NCI-H2029 (cell line): ENCODE results near the gene FCRL2.
"Not testable (repeated sequence)": the region's sequence is repeated elsewhere in the genome, so short reads cannot be mapped to it uniquely, and the experiment has no call there.

Source experiments
- DNase-seq: peaks from one replicate; lab custom pipeline; 2025; lab: John Stamatoyannopoulos, UW

FCRL2 gene

GRCh38 chr1:157753611-157754010, 23.3 kb downstream of the FCRL2 start:
- no peak for DNase-seq

GRCh38 chr1:157751283-157751682, 25.6 kb downstream of the FCRL2 start:
- no peak for DNase-seq

DNA sequence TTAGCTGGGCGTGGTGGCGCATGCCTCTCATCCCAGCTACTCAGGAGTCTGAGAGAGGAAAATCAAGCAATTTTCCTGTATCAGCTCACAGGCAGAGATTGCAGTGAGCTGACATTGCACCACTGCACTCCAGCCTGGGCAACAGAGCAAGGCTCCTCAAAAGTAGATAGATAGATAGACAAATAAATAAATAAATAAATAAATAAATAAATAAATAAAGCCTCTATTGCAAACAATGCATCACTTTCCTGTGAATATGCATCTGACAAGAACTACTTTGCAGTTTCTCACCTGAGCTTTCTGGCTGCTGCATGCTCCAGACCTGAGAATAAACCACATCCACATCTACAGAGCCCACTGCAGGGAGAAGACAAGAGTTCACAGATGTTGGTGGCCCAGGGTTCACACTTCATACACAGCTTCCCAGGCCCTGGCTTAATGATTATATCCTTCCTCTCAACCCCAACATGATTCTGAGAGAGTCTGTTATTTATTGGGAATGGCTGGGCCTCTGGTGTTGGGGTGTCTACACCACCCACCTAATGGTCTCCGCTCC, 28.6 kb downstream of the FCRL2 start:
- no peak for DNase-seq

DNA sequence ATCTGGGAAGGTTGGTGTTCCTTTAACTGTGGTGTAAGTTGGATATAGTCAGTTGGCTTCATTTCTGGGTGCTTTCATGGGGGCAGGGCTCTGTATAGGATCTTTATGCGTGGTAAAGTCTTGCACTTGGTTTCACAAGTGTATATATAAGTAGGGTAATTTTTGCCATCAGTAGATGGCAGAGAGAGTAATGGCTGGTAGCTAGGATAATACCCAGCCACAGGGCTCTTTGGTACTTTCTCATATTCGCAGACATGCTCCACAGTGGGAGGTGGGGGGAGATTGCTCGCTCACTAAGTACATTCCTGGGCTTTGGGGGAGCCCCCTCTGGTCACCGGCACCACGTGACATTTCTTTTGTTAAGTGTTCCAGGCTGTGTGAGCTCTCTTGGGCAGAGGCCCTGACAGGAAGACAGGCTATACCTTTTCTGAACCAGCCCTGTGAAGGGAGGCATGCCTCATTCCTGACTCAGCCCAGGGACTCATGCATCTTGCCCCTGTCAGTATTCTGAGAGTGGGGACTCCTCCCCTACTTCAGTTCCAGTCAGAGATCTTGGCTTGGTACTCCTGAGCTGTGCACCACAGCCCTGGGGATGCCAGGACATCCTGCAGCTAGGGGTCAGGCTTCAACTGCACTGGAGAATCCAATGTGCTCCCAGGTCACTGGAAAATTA, 37.6 kb downstream of the FCRL2 start:
- no peak for DNase-seq

DNA sequence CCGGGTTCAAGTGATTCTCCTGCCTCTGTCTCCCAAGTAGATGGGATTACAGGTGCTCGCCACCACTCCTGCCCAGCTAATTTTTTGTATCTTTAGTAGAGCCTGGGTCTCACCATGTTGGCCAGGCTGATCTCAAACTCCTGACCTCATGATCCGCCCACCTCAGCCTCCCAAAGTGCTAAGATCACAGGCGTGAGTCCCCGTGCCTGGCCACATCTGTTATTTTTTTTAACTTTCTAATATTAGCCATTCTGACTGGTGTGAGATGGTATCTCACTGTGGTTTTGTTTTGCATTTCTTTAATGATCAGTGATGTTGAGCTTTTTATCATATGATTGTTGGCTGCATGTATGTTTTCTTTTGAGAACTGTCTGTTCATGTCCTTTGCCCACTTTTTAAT, 40.9 kb downstream of the FCRL2 start:
- DNase-seq, result not testable (repeated sequence)

DNA sequence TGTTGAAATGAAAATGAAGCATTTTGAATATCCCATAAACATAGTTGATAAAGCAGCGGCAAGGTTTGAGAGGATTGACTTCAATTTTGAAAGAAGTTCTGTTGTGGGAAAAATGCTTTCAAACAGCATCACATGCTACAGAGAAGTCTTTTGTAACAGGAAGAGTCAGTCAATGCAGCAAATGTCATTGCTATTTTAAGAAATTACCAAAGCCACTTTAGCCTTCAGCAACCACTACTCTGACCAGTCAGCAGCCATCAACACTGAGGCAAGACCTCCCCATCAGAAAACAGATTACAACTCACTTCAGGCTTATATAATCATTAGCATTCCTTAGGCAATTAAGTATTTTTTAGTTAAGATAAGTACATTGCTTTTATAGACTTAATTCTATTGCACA, 42.6 kb downstream of the FCRL2 start:
- no peak for DNase-seq

GRCh38 chr1:157732755-157733154, 44.2 kb downstream of the FCRL2 start:
- no peak for DNase-seq

DNA sequence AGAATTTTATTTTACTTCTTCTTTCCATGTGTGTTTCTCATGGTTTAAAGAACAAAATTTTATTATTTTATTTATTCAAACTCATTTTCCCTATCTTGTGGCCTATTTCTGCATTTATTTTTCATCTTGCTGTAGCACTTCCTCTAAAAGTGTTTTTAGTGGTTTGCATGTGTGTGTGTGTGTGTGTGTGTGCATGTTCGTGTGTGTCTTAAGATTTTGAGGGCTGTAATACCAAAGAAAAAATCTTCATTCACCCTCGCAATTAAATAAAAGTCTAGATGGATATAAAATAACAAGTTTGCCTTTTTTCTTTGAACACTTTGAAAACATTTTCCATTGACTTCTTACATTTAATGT, 51.7 kb downstream of the FCRL2 start:
- DNase-seq, result no peak

GRCh38 chr1:157724537-157725220, 52.3 kb downstream of the FCRL2 start:
- DNase-seq, result no peak

- no peak for DNase-seq
Observed at GRCh38 chr1:157723157-157723556, 53.8 kb downstream of the FCRL2 start.

GRCh38 chr1:157721985-157722384, 54.9 kb downstream of the FCRL2 start:
- no peak for DNase-seq

DNA sequence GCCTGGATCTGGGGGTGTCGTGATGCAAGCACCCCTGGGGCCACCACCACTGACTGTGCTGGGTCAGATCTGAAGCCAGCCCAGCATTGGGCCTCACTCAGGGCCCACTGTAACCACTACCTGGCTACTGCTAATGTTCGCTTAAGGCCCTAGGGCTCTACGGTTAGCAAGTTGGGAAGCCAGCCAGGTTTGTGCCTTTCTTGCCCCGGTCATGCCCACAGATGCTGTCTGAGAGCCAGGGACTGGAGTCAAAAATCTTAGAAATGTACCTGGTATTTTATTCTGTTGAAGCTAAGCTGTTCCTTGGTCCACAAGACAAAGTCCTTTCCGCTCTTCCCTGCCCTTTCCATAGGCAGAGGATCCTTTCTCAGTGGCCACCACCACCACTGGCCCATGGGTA, 61.2 kb downstream of the FCRL2 start:
- DNase-seq, result no peak

- DNase-seq, result no peak
Observed at GRCh38 chr1:157711802-157712201, 65.1 kb downstream of the FCRL2 start.

DNA sequence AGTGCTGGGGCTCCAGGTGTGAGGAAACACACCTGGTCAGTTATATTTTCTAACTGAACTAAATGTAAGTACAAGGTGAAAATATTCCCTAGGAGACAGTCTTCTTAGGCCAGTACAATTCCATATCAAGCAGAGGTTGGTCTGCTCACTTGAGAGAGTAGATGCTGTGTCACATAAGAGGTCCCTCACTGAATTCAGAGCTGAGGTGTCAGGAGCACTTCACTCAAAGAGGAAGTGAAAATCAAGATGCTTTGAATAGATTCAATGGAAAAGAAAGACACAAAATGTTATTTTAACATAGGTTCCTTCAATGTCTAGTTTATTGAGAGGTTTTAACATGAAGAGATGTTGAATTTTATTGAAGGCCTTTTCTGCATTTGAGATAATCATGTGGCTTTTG, 72.1 kb downstream of the FCRL2 start:
- DNase-seq, result no peak

DNA sequence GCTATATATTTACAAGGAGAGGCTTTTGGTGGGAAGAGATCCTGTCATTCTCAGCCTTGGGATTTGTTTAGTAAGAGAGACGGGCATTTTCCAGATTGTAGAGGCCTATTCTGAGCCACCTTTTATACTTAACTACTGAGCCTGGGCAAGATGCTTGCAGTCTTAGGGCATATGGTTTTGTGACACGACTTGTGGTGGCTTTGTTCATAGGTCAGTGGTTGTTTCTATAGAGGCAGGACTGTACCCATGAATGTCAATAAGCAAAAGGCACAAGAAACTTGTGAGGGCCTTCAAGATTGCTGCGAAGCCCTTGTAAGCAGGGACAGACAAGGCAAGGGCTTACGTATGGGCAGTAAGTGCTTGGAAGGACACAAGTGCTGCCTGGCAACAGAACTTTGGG, 73.0 kb downstream of the FCRL2 start:
- no peak for DNase-seq

DNA sequence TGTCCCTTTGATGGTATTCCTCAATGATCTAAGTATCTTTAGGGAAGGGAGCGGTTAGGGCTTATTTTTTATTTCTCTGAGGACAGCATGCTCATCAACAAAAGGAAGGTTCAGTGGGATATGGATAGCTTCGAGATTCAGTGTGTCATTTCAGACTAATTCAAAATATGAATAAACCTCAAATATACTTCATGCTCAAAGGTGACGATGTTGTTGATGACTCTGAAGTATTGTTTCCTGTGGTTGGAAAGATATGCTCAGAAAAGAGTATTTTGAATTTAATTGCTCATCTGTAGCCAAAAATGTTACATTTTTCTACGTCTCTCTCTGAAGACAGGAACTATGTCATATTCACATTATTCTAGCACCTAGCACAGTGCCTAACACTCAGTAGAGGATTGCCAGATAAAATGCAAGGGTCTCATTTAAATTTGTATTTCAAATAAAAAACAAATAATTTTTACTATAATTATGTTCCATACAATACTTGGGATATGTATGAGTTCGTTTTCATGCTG, 74.6 kb downstream of the FCRL2 start:
- no peak for DNase-seq

- DNase-seq, result no peak
Observed at GRCh38 chr1:157700732-157701131, 76.2 kb downstream of the FCRL2 start, which contains the start of gene FCRL3. TSS of gene FCRL3 (minus strand) at chr1:157700769. CDS start at chr1:157700489, 280 bp downstream.

DNA sequence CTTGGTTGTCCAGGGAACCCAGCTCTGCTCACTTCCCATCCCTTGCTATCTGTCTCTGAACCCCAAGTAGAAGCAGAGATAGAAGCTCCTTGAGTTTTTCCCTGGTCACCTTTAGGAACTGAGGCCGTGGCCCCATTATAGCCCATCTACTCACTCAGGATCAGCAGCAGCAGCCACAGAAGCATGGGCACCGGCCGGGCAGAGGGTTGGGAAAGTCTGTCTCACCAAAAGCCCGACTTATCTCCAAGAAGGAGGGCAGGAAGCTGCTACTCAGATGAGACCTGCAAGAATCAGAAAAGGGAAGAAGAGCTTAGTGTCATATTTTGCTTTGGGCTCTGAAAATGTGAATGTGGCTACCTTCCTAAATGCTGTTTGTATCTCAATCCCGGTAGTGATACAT, 76.6 kb downstream of the FCRL2 start:
- DNase-seq, result no peak

- DNase-seq, result no peak
Observed at GRCh38 chr1:157697781-157698569, 79.0 kb downstream of the FCRL2 start.

- DNase-seq, result no peak
Observed at GRCh38 chr1:157696966-157697628, 79.8 kb downstream of the FCRL2 start.
